NOMO-1 (cell line): ENCODE results near the gene ATN1.
"Not testable (repeated sequence)": the region's sequence is repeated elsewhere in the genome, so short reads cannot be mapped to it uniquely, and the experiment has no call there.

Source experiments
- DNase-seq, 2 experiments: peaks; one replicate each; lab custom pipeline; 2025; ENCODE audit not compliant: unreplicated experiment in 2 of 2; lab: John Stamatoyannopoulos, UW

ATN1 gene

GRCh38 chr12:6927379-6928021 lies at the start of gene ATN1:
Gene ATN1, plus strand, starts transcription at chr12:6927959. Its CDS starts 6,043 bp downstream, at chr12:6934002.
- peak in 1 of 2 experiments; percentile 26 for DNase-seq

GRCh38 chr12:6879824-6880223 lies 47.9 kb upstream of the ATN1 start:
- DNase-seq: not testable (repeated sequence)

GRCh38 chr12:6883252-6883651 lies 44.5 kb upstream of the ATN1 start:
- no peak for DNase-seq

- no peak for DNase-seq
These were observed 44.1 kb upstream of the ATN1 start for GRCh38 chr12:6883683-6884082.

GRCh38 chr12:6884539-6884938 lies 43.2 kb upstream of the ATN1 start:
- no peak for DNase-seq

GRCh38 chr12:6886206-6886999 lies 41.4 kb upstream of the ATN1 start:
- DNase-seq: not testable (repeated sequence)

GRCh38 chr12:6887460-6887859 lies 40.3 kb upstream of the ATN1 start:
- peak; percentile 74 to 75 for DNase-seq

- DNase-seq: no peak
These were observed 39.4 kb upstream of the ATN1 start for GRCh38 chr12:6888360-6888759.

- DNase-seq: not testable (repeated sequence)
These were observed 39.0 kb upstream of the ATN1 start for GRCh38 chr12:6888794-6889193.

- DNase-seq: not testable (repeated sequence)
These were observed 37.8 kb upstream of the ATN1 start for GRCh38 chr12:6889775-6890573.

GRCh38 chr12:6890789-6891645 lies 36.7 kb upstream of the ATN1 start:
- DNase-seq: peak; percentile 95 to 99

GRCh38 chr12:6891646-6892001 lies 36.1 kb upstream of the ATN1 start:
- DNase-seq: no peak

GRCh38 chr12:6892683-6893082 lies 35.1 kb upstream of the ATN1 start:
- not testable (repeated sequence) for DNase-seq

GRCh38 chr12:6894321-6894720 lies 33.4 kb upstream of the ATN1 start:
- DNase-seq: peak in 1 of 2 experiments; percentile 18

GRCh38 chr12:6896846-6897435 lies 30.8 kb upstream of the ATN1 start:
- no peak for DNase-seq

- no peak for DNase-seq
These were observed 28.3 kb upstream of the ATN1 start for GRCh38 chr12:6899427-6899826.

- peak; percentile 30 to 47 for DNase-seq
These were observed 27.8 kb upstream of the ATN1 start for GRCh38 chr12:6899837-6900519.

GRCh38 chr12:6902448-6902847 lies 25.3 kb upstream of the ATN1 start:
- DNase-seq: no peak

GRCh38 chr12:6903722-6904121 lies 24.0 kb upstream of the ATN1 start:
- DNase-seq: no peak
